Right atrium auricular region (tissue), 2 donors: ENCODE data around the gene KDM4D. TPM values are rescaled to one million over a fixed set of nuclear protein-coding genes. Genes with fewer than 3 reads are reported as not detected.

ENCODE experiments used
- DNase-seq: peaks from one replicate; pipeline ENCODE4 v3.0.0-alpha.2; 2019; ENCODE audit warnings: low spot score
- H3K27ac ChIP-seq, 2 donors: fragments of 200-600 bp; sonication (generic); 1 replicate in 1 of 2; 2 replicates in 1 of 2; pipeline ENCODE4 v1.5.1; 2016 to 2019
- H3K27me3 ChIP-seq, 2 donors: fragments of 200-600 bp; sonication (generic); one replicate each; pipeline versions ENCODE4 v1.5.1 to v1.6.0; 2017 to 2019
- H3K36me3 ChIP-seq: fragments of 200-600 bp; sonication (generic); one replicate; pipeline ENCODE4 v1.5.1; 2016
- H3K4me1 ChIP-seq, 2 donors: fragments of 200-600 bp; sonication (generic); one replicate each; pipeline versions ENCODE4 v1.5.1 to v1.6.0; 2017 to 2019
- H3K4me3 ChIP-seq, 2 donors: fragments of 200-600 bp; sonication (generic); 1 replicate in 1 of 2; 2 replicates in 1 of 2; pipeline ENCODE4 v1.5.1; 2017 to 2019; ENCODE audit warnings: mild to moderate bottlenecking in 1 of 2, moderate library complexity in 1 of 2
- H3K9me3 ChIP-seq, 2 donors: fragments of 200-600 bp; sonication (generic); one replicate each; pipeline ENCODE4 v1.5.1; 2019
- CTCF ChIP-seq, 2 donors: fragments of 200-600 bp; sonication (generic); IDR thresholded peaks; one replicate each; pipeline ENCODE4 v1.5.1; 2019; ENCODE audit warnings: antibody characterized with exemption in 2 of 2
- total RNA-seq, 2 donors: library from RNA; depleted of rRNA; stranded (reverse); fragments of >200 nt; gene quantifications; one replicate each; pipeline ENCODE4 v1.1.0, GENCODE V29; 2016

Gene KDM4D
- total RNA-seq, 2 donors from 2014 or later = 0.90 to 1.1 TPM

DNA sequence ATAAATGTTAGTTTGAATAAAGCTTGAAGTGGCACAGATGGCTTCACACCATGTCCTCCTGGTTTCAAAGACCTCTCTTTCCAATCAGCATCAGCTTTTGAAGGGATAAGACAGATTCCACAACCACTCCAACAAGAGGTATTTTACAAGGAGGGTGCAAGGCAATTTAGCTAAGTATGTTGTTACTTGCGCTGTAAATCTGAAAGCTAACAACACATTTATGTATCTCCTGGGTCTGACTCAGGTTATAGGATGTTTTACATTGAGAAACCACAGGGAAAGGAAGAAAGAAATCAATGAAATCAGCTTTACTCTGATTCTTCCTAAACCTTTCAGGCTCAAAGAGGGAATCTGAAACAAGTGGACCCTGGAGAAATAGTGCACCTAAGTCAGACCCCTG, 12.3 kb upstream of the KDM4D start:
- no peak overlapping the region for H3K4me3 ChIP-seq
- peaks cover 68% of the 10 kb centered on the region for H3K36me3 ChIP-seq
- TF ChIP-seq CTCF (IDR thresholded peaks at IDR 0.05) = no peak
- H3K27ac ChIP-seq = no peak overlapping the region
- H3K4me1 ChIP-seq = no peaks in the 10 kb centered on the region
- H3K27me3 ChIP-seq = no peaks in the 10 kb centered on the region
- no peaks in the 10 kb centered on the region for H3K9me3 ChIP-seq
- DNase-seq = no peak

- H3K27me3 ChIP-seq = no peaks in the 10 kb centered on the region
- peaks cover 99% of the 10 kb centered on the region for H3K36me3 ChIP-seq
- H3K9me3 ChIP-seq = no peaks in the 10 kb centered on the region
- DNase-seq = no peak
- H3K4me1 ChIP-seq = no peaks in the 10 kb centered on the region
- TF ChIP-seq CTCF (IDR thresholded peaks at IDR 0.05) = no peak
- no peak overlapping the region for H3K4me3 ChIP-seq
- H3K27ac ChIP-seq = no peak overlapping the region
Measured at GRCh38 chr11:94964934-94965333, 8.6 kb upstream of the KDM4D start.

DNA sequence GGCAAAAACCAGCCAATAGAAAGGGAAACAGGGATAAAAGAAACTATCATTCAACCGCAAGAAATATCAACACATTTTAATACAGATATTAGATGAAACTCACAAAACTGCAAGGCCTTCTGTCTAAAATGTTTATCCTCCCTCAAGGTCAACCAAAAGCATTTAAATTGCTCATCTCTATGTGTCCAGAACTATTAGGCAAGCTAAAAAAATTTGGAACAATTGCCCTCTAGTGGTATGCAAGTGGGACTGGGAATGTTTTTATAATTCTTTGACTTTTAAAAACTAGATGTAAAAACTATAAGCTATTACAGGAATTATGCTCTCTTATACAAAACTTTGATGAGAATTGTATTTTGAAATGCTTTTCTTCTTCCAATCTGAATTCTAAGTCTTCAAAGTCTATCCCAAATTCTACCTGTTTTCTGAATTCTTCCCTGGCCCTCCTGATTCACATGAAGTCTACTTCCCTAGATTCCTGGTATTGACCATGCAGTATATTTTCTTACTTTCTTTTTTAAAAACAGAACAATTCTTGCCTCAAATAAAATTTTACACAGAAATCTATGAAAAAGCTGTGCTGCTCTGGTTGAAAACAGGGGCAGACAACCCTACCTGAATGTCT, 5.1 kb upstream of the KDM4D start:
- Histone ChIP-seq H3K9me3 (no peaks in the 10 kb centered on the region), H3K4me3 (no peak overlapping the region), H3K4me1 (peaks cover 0 to 12% of the 10 kb centered on the region in 2 donors), H3K27me3 (no peaks in the 10 kb centered on the region), H3K36me3 (peaks cover 82% of the 10 kb centered on the region), H3K27ac (no peak overlapping the region)
- peak; percentile 16 to 70 for TF ChIP-seq CTCF (IDR thresholded peaks at IDR 0.05)
- DNase-seq = no peak

GRCh38 chr11:94972700-94973098, 810 bp upstream of the KDM4D start:
- Histone ChIP-seq H3K9me3 (no peaks in the 10 kb centered on the region), H3K4me3 (peak overlapping the region; percentile 76 to 93), H3K27ac (peak overlapping the region in 1 of 2 donors; percentile 85), H3K4me1 (peaks cover 0 to 12% of the 10 kb centered on the region in 2 donors), H3K27me3 (no peaks in the 10 kb centered on the region), H3K36me3 (peaks cover 41% of the 10 kb centered on the region)
- DNase-seq = no peak
- no peak for TF ChIP-seq CTCF (IDR thresholded peaks at IDR 0.05)

DNA sequence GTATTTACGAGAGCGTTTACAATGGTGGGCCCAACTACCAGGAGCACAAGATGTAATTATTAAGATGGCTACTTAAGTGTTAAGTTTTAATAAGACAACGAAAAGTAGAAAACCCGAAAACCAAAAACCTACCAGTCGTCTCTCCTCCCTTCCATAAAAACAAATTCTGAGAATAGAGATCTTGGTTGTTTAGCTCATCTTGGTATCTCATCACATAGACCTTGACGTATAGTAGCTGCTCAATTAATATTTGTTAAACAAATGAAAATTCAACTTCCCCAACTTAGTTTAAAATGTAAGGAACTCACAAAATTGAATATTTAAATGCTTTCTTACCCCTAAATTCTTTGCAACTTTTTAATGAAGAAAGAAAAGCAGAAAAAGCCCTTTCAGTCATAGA, 669 bp downstream of the KDM4D start:
- DNase-seq = no peak
- no peak for TF ChIP-seq CTCF (IDR thresholded peaks at IDR 0.05)
- no peak overlapping the region for H3K27ac ChIP-seq
- peaks cover 26% of the 10 kb centered on the region for H3K36me3 ChIP-seq
- H3K4me1 ChIP-seq = peaks cover 0 to 12% of the 10 kb centered on the region in 2 donors
- no peaks in the 10 kb centered on the region for H3K9me3 ChIP-seq
- H3K4me3 ChIP-seq = peak overlapping the region; percentile 76 to 93
- no peaks in the 10 kb centered on the region for H3K27me3 ChIP-seq

DNA sequence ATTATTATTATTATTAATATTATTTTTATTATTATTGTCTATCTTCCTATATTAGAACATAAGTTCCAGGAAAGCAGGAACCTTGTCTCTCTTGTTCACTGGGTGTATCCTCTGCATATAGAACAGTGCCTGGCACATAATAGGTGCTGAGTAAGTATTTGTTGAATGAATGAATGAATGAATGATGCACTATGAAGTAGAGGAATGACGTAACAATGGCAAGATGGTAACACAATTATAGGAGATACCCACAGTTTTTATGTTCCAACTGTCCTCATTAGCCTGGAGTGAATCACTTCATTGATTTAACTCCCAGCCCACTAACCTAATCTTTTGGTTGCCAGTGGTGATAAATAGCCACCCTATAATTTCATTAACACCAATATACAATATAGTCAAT, 2.1 kb downstream of the KDM4D start:
- DNase-seq = no peak
- peaks cover 12% of the 10 kb centered on the region for H3K36me3 ChIP-seq
- peaks cover 0 to 12% of the 10 kb centered on the region in 2 donors for H3K4me1 ChIP-seq
- TF ChIP-seq CTCF (IDR thresholded peaks at IDR 0.05) = no peak
- H3K4me3 ChIP-seq = no peak overlapping the region
- no peaks in the 10 kb centered on the region for H3K9me3 ChIP-seq
- H3K27me3 ChIP-seq = no peaks in the 10 kb centered on the region
- no peak overlapping the region for H3K27ac ChIP-seq
